GM12891 (cell line): Measurements from ENCODE around the gene PROK2.

ENCODE experiments used
- POLR2A ChIP-seq: IDR thresholded peaks from 2 replicates; pipeline ENCODE4 v1.6.1; 2011; ENCODE audit warnings: low read depth, low read length, control low read depth
- POLR2AphosphoS5 ChIP-seq: IDR thresholded peaks from 2 replicates; pipeline ENCODE4 v1.6.1; 2011; ENCODE audit warnings: low read depth, low read length, control low read depth
- SPI1 ChIP-seq: IDR thresholded peaks from 2 replicates; pipeline ENCODE4 v1.6.1; 2011; ENCODE audit warnings: low read depth, low read length, control low read depth
- TAF1 ChIP-seq: IDR thresholded peaks from 2 replicates; pipeline ENCODE4 v1.6.1; 2011; ENCODE audit warnings: low read depth, low read length, control low read depth

- TF ChIP-seq SPI1: no peak
- TF ChIP-seq TAF1: no peak
- TF ChIP-seq POLR2A: no peak
- TF ChIP-seq POLR2AphosphoS5: no peak
These were observed 32.3 kb upstream of the PROK2 start for GRCh38 chr3:71817262-71817661.
